Brain microvascular endothelial cell (primary cell): ENCODE measurements around the gene CREB5.
A peak's percentile ranks its signal among the peaks of the same experiment; 100 is the strongest.
"Not testable (repeated sequence)": the region's sequence is repeated elsewhere in the genome, so short reads cannot be mapped to it uniquely, and the experiment has no call there.

Source experiments
- DNase-seq: peaks from one replicate; pipeline ENCODE4 v3.0.0-alpha.2; 2020
- H3K27ac ChIP-seq: fragments of 250-450 bp; sonication (Bioruptor Pico); 2 replicates; pipeline ENCODE4 v1.5.1; 2020; ENCODE audit warnings: mild to moderate bottlenecking, moderate library complexity
- H3K27me3 ChIP-seq: fragments of 250-450 bp; sonication (Bioruptor Pico); replicated peaks from 2 replicates; pipeline ENCODE4 v1.5.1; 2020; ENCODE audit warnings: mild to moderate bottlenecking
- H3K36me3 ChIP-seq: fragments of 250-450 bp; sonication (Bioruptor Pico); replicated peaks from 2 replicates; pipeline ENCODE4 v1.5.1; 2020; ENCODE audit warnings: mild to moderate bottlenecking
- H3K4me3 ChIP-seq: 2 replicates; pipeline ENCODE4 v1.5.1; 2011; ENCODE audit warnings: low read depth, mild to moderate bottlenecking, control low read depth, low read length, moderate library complexity
- in situ Hi-C: cut with HindIII; loops from 2 replicates; pipeline ENCODE4 v1.10.0; 2017; ENCODE audit warnings: low sequenced_read_pairs, low pct_ligation_motif_present
- TF ChIP-seq, protein P1 (sequence below): IDR thresholded peaks from 2 replicates; pipeline ENCODE4 v1.5.1; 2011; ENCODE audit warnings: low read depth, mild to moderate bottlenecking, moderate library complexity, low read length, control low read depth, inconsistent platforms; ENCODE audit errors: missing control alignments

Gene CREB5

DNA sequence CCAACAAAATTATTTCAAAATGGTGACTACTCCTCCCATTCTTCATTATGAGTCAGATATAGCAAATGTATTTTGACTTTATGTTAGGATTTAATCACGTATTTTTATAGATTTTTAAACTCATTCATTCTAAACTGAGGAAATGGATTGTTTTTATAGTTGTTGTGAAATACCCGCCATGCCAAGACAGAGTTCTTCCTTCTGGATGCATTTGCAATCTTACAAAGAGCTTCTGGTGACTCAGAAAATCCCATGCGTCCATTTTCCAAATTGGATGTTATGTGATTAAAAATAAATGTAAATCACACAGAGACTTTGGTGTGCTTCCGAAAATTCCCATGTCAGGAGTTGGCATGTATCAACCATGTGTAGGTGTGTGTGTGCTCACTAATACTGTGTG, 366.5 kb downstream of the CREB5 start:
- H3K27ac ChIP-seq: peak overlapping the region; percentile 22
- DNase-seq: no peak
- TF ChIP-seq, protein P1, sequence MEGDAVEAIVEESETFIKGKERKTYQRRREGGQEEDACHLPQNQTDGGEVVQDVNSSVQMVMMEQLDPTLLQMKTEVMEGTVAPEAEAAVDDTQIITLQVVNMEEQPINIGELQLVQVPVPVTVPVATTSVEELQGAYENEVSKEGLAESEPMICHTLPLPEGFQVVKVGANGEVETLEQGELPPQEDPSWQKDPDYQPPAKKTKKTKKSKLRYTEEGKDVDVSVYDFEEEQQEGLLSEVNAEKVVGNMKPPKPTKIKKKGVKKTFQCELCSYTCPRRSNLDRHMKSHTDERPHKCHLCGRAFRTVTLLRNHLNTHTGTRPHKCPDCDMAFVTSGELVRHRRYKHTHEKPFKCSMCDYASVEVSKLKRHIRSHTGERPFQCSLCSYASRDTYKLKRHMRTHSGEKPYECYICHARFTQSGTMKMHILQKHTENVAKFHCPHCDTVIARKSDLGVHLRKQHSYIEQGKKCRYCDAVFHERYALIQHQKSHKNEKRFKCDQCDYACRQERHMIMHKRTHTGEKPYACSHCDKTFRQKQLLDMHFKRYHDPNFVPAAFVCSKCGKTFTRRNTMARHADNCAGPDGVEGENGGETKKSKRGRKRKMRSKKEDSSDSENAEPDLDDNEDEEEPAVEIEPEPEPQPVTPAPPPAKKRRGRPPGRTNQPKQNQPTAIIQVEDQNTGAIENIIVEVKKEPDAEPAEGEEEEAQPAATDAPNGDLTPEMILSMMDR: no peak
- no peak overlapping the region for H3K4me3 ChIP-seq
- H3K36me3 ChIP-seq: no peaks in the 10 kb centered on the region
- in situ Hi-C loops: no loop called here
- H3K27me3 ChIP-seq: no peaks in the 10 kb centered on the region

DNA sequence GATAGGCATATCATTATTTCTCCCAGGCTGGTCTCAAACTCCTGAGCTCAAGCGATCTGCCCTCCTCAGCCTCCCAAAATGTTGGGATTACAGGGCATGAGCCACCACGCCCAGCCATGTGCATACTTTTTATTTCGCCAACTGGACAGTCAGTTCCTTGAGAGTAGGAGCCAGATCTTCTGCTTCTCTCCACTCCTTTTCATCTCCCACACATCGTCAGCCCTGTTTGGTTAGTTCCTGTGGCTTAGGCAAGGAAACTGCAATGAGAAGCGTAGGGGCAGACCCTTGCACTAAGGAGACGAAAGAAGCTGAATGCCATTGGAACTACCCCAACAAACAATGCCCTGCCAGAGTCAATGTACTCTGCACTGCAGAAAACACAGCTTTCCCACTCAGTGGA, 367.6 kb downstream of the CREB5 start:
- Histone ChIP-seq H3K4me3 (no peak overlapping the region), H3K36me3 (no peaks in the 10 kb centered on the region), H3K27ac (no peak overlapping the region), H3K27me3 (no peaks in the 10 kb centered on the region)
- DNase-seq: no peak
- TF ChIP-seq, protein P1: no peak
- in situ Hi-C loops: no loop called here

DNA sequence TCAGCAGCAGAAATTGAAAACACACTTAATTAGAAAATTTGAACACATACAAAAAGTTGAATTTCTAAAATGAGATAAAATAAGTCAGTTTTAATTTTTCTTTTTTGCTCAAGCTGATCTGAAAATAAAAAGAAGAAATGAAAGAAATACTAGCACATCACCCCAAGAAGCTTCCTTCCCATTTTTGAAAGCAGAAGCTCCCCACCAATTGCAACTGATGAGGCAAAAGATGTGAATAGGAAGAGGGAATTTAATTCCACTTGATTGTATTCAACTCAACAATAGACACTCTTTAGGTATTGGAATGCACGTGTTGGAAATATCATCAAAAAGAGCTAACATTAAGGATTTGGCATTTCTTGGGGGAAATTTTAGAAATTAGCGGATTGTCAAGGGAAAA, 370.0 kb downstream of the CREB5 start:
- H3K36me3 ChIP-seq: no peaks in the 10 kb centered on the region
- TF ChIP-seq, protein P1: no peak
- DNase-seq: no peak
- H3K27ac ChIP-seq: no peak overlapping the region
- no peaks in the 10 kb centered on the region for H3K27me3 ChIP-seq
- H3K4me3 ChIP-seq: no peak overlapping the region
- in situ Hi-C loops: no loop called here

DNA sequence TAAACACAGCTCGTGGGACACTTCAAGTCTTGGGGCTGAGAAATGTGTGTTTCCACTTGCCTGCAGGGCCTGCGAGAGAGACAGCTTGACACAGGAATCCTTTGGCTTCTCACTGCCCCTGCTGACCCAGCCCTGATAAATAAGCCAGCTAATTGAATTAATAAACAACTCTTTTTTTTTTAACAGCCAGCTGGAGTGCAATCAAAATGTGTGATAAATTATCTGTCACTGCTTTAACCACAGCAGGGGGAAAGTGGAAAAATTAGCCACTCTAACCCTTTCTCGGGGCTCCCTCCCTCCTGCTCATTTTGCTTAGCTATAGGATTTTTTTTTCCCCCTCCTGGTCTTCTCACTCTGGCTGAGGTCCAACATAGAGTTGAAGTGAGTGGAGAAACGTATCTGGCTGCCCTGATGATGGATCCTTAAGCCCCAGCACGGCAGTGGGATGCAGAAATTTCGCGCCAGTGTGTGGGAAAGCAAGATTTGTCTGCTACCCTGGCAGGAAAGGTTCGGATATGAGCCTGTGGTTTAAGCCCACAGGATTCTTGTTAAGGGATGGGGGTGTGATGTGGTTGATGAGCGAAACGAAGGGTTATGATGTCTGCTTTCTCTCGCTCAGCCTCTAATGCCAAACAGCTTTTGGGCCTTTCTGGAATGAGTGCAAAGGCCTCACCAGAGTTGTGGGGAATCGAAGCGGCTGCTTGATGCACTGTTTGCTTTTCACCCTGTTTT, 372.0 kb downstream of the CREB5 start:
- no peaks in the 10 kb centered on the region for H3K36me3 ChIP-seq
- H3K27me3 ChIP-seq: no peaks in the 10 kb centered on the region

DNA sequence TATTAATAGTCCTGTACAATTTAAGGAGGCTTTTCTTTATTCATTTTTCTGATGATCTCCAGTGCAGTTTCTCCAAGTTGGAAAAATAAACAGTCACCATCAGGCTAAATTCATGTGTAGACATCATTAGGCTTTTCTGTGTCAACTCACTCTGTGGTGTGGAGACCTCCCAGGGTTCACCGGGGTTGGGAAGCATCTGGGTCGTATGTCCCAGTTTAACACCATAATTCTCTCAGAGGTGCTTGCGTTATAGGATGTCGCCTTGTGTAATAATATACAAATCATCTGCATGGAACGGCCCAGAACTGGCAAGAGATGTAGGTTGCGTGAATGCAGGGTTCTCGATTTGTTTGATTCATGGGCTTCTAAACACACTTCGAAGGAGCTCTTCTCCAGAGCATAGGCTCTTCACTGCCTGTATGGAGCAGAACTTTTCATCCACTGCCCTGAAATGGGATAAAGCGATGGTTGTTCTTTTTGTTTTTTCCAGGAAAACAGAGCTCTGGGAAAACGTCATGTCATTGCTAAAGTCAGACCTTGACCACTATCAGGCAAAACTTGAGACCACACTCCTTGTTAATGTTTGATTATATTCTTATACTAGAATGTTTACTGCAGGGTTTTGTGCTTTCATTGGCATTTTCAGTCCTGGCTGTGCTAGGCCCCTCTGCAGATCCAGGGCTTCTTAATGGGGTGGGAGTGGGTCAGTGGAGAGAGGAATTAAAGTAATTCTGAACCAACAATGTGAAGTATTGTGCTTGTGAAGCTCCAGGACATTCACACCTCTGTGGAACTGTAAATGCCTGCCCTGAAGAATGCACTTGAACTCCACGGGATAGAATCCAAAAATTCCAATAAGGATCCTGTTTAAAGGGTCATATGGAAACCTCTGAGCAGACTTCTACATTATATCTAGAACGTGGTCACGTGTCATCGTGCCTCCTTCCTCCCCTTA, 373.0 kb downstream of the CREB5 start:
- in situ Hi-C loops: no loop called here
- H3K36me3 ChIP-seq: no peaks in the 10 kb centered on the region
- no peak overlapping the region for H3K4me3 ChIP-seq
- TF ChIP-seq, protein P1: no peak
- no peak for DNase-seq
- H3K27me3 ChIP-seq: no peaks in the 10 kb centered on the region
- H3K27ac ChIP-seq: no peak overlapping the region

More for the DNA sequence above, 372.0 kb downstream of the CREB5 start:
- TF ChIP-seq, protein P1: no peak
- in situ Hi-C loops: no loop called here
- DNase-seq: no peak
- no peak overlapping the region for H3K4me3 ChIP-seq
- H3K27ac ChIP-seq: no peak overlapping the region

DNA sequence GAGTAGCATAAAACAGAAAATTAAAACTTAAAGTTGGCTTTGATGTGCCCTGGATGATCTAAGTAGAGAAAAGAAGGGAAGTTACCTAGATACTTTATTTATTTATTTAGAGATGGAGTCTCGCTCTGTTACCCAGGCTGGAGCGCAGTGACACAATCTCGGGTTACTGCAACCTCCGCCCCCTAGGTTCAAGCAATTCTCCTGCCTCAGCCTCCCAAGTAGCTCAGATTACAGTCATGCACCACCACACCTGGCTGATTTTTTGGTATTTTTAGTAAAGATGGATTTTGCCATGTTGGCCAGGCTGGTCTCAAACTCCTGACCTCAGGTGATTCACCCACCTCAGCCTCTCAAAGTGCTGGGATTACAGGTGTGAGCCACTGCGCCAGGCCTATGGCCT, 373.8 kb downstream of the CREB5 start:
- H3K36me3 ChIP-seq, H3K27ac ChIP-seq, DNase-seq, in situ Hi-C loops, H3K27me3 ChIP-seq, H3K4me3 ChIP-seq: not testable (repeated sequence)
